H9 (cell line): ENCODE measurements around the gene SLX4IP. TPM values are rescaled to one million over a fixed set of nuclear protein-coding genes. Genes with fewer than 3 reads are reported as not detected.

Source experiments
- DNase-seq: peaks from one replicate; pipeline ENCODE4 v3.0.0-alpha.2; 2017
- H2AFZ ChIP-seq: one replicate; pipeline ENCODE4 v1.6.1; 2013; ENCODE audit warnings: mild to moderate bottlenecking, low read length, control low read depth, moderate library complexity
- H2AK5ac ChIP-seq: 2 replicates; pipeline ENCODE4 v1.6.1; 2013; ENCODE audit warnings: low read length, control low read depth, mixed read lengths; ENCODE audit not compliant: insufficient read length
- H2BK120ac ChIP-seq: one replicate; pipeline ENCODE4 v1.6.1; 2013; ENCODE audit warnings: low read depth, mild to moderate bottlenecking, low read length, control low read depth, inconsistent platforms; ENCODE audit not compliant: poor library complexity, severe bottlenecking
- H2BK12ac ChIP-seq: 2 replicates; pipeline ENCODE4 v1.6.1; 2013; ENCODE audit warnings: low read length, control low read depth, mixed read lengths, low read depth; ENCODE audit not compliant: insufficient read length
- H2BK15ac ChIP-seq: 2 replicates; pipeline ENCODE4 v1.6.1; 2013; ENCODE audit warnings: low read depth, low read length, control low read depth
- H2BK20ac ChIP-seq: one replicate; pipeline ENCODE4 v1.6.1; 2013; ENCODE audit warnings: low read depth, mild to moderate bottlenecking, low read length, control low read depth, inconsistent platforms; ENCODE audit not compliant: poor library complexity, severe bottlenecking
- H2BK5ac ChIP-seq: 2 replicates; pipeline ENCODE4 v1.6.1; 2013; ENCODE audit warnings: low read length, control low read depth, mixed read lengths; ENCODE audit not compliant: insufficient read length
- H3K14ac ChIP-seq: 2 replicates; pipeline ENCODE4 v1.6.1; 2013; ENCODE audit warnings: low read length, control low read depth; ENCODE audit not compliant: insufficient read depth
- H3K18ac ChIP-seq: 2 replicates; pipeline ENCODE4 v1.6.1; 2013; ENCODE audit warnings: low read depth, mild to moderate bottlenecking, mixed read lengths, low read length, control low read depth; ENCODE audit not compliant: insufficient read length
- H3K23ac ChIP-seq: 2 replicates; pipeline ENCODE4 v1.6.1; 2013; ENCODE audit warnings: low read length, control low read depth, mixed read lengths, low read depth; ENCODE audit not compliant: insufficient read length
- H3K23me2 ChIP-seq: 2 replicates; pipeline ENCODE4 v1.6.1; 2013; ENCODE audit warnings: low read depth, mild to moderate bottlenecking, mixed read lengths, low read length, control low read depth; ENCODE audit not compliant: insufficient read length, poor library complexity, severe bottlenecking
- H3K27ac ChIP-seq: 2 replicates; pipeline ENCODE4 v1.5.1; 2013; ENCODE audit warnings: low read length, control low read depth, mixed read lengths, low read depth; ENCODE audit not compliant: insufficient read length
- H3K27me3 ChIP-seq: 2 replicates; pipeline ENCODE4 v1.6.1; 2013; ENCODE audit warnings: low read length, control low read depth, inconsistent platforms; ENCODE audit not compliant: insufficient read depth
- H3K4ac ChIP-seq: 2 replicates; pipeline ENCODE4 v1.6.1; 2013; ENCODE audit warnings: low read depth, mild to moderate bottlenecking, control low read depth, inconsistent platforms, low read length, moderate library complexity
- H3K4me1 ChIP-seq: 2 replicates; pipeline ENCODE4 v1.6.1; 2013; ENCODE audit warnings: low read length, control low read depth, inconsistent platforms; ENCODE audit not compliant: insufficient read depth
- H3K4me2 ChIP-seq: 2 replicates; pipeline ENCODE4 v1.6.1; 2013; ENCODE audit warnings: low read length, control low read depth, mixed read lengths; ENCODE audit not compliant: insufficient read length, insufficient read depth
- H3K56ac ChIP-seq: 2 replicates; pipeline ENCODE4 v1.6.1; 2013; ENCODE audit warnings: low read depth, mild to moderate bottlenecking, mixed read lengths, low read length, control low read depth; ENCODE audit not compliant: insufficient read length
- H3K79me1 ChIP-seq: 2 replicates; pipeline ENCODE4 v1.6.1; 2013; ENCODE audit warnings: low read depth, mild to moderate bottlenecking, moderate library complexity, low read length, control low read depth, inconsistent platforms; ENCODE audit not compliant: insufficient read depth, poor library complexity, severe bottlenecking
- H3K79me2 ChIP-seq: 2 replicates; pipeline ENCODE4 v1.6.1; 2013; ENCODE audit warnings: low read length, control low read depth, inconsistent platforms; ENCODE audit not compliant: insufficient read depth
- H3K9ac ChIP-seq: 2 replicates; pipeline ENCODE4 v1.6.1; 2013; ENCODE audit warnings: low read length, control low read depth, mixed read lengths; ENCODE audit not compliant: insufficient read length; ENCODE audit errors: extremely low read depth
- H3K9me3 ChIP-seq: one replicate; pipeline ENCODE4 v1.6.1; 2013; ENCODE audit warnings: low read depth, low read length, inconsistent platforms; ENCODE audit not compliant: control insufficient read depth
- H3T11ph ChIP-seq: one replicate; pipeline ENCODE4 v1.6.1; 2013; ENCODE audit warnings: mild to moderate bottlenecking, low read length, control low read depth, inconsistent platforms
- H4K20me1 ChIP-seq: one replicate; pipeline ENCODE4 v1.6.1; 2013; ENCODE audit not compliant: control insufficient read depth, insufficient read length, insufficient read depth
- H4K5ac ChIP-seq: 2 replicates; pipeline ENCODE4 v1.6.1; 2013; ENCODE audit warnings: low read depth, mild to moderate bottlenecking, mixed read lengths, low read length, control low read depth; ENCODE audit not compliant: insufficient read length
- H4K8ac ChIP-seq: replicated peaks from 2 replicates; pipeline ENCODE4 v1.6.1; 2013; ENCODE audit warnings: low read length, control low read depth, mixed read lengths, low read depth; ENCODE audit not compliant: insufficient read length
- H4K91ac ChIP-seq: 2 replicates; pipeline ENCODE4 v1.6.1; 2013; ENCODE audit warnings: low read depth, mild to moderate bottlenecking, moderate library complexity, mixed read lengths, low read length, control low read depth; ENCODE audit not compliant: insufficient read length
- H3K27ac Mint-ChIP-seq, 3 experiments: 2 replicates in 2 of 3; 3 replicates in 1 of 3; pipeline ENCODE4 v1.8.0; 2020 to 2021; ENCODE audit warnings: mixed read lengths in 3 of 3, mild to moderate bottlenecking in 1 of 3, moderate library complexity in 1 of 3
- H3K27me3 Mint-ChIP-seq: 2 replicates; pipeline ENCODE4 v1.8.0; 2021; ENCODE audit warnings: low read depth, mild to moderate bottlenecking, moderate library complexity, mixed read lengths
- H3K36me3 Mint-ChIP-seq, 3 experiments: 2 replicates in 2 of 3; 3 replicates in 1 of 3; pipeline ENCODE4 v1.8.0; 2020 to 2021; ENCODE audit warnings: low read depth in 3 of 3, mixed read lengths in 3 of 3; ENCODE audit not compliant: insufficient read depth in 1 of 3
- H3K4me1 Mint-ChIP-seq, 2 experiments: 2 replicates each; pipeline ENCODE4 v1.8.0; 2020; ENCODE audit warnings: mixed read lengths in 2 of 2
- H3K4me3 Mint-ChIP-seq, 2 experiments: 2 replicates in 1 of 2; 3 replicates in 1 of 2; pipeline ENCODE4 v1.8.0; 2020 to 2021; ENCODE audit warnings: mild to moderate bottlenecking in 2 of 2, mixed read lengths in 2 of 2, moderate library complexity in 1 of 2
- H3K9me3 Mint-ChIP-seq, 2 experiments: 2 replicates in 1 of 2; 3 replicates in 1 of 2; pipeline ENCODE4 v1.8.0; 2020; ENCODE audit warnings: mild to moderate bottlenecking in 2 of 2, mixed read lengths in 2 of 2, moderate library complexity in 1 of 2
- CTCF ChIP-seq: fragments of 200-600 bp; sonication (generic); conservative IDR thresholded peaks from 3 replicates; pipeline ENCODE4 v1.8.0; 2021; ENCODE audit warnings: antibody characterized with exemption, mild to moderate bottlenecking
- WGBS: extraction: QIAGEN DNeasy Blood & Tissue Kit; methylation state at CpG from one replicate; pipeline ENCODE4 v1.1.7; 2013; ENCODE audit warnings: missing lambda C conversion rate, low lambda C conversion rate, mixed read lengths; ENCODE audit not compliant: insufficient read length; ENCODE audit errors: extremely low coverage; 5-methylcytosine and 5-hydroxymethylcytosine counted together
- total RNA-seq: library from RNA; stranded (reverse); gene quantifications from 2 replicates; pipeline ENCODE4 v1.2.1, GENCODE V29; 2021

SLX4IP gene
- total RNA-seq, 1 experiment from 2014 or later = 7.9 TPM

- no CpG with 5 or more reads among the region's 2 CpGs for WGBS
- Histone ChIP-seq H3K79me1 (no peaks in the 10 kb centered on the region), H3K14ac (no peak overlapping the region), H2AFZ (no peak overlapping the region), H2BK5ac (no peak overlapping the region), H3K4ac (no peak overlapping the region), H4K20me1 (no peaks in the 10 kb centered on the region), H3K79me2 (peaks cover 4% of the 10 kb centered on the region; the same call in 1 of the 2 replicates), H3K4me1 (peaks cover 3% of the 10 kb centered on the region), H3K4me2 (no peak overlapping the region), H3K23ac (no peak overlapping the region), H4K91ac (no peak overlapping the region), H2BK15ac (no peak overlapping the region), H2AK5ac (no peak overlapping the region), H3K27me3 (no peaks in the 10 kb centered on the region), H3T11ph (no peak overlapping the region), H4K5ac (no peak overlapping the region), H3K18ac (no peak overlapping the region), H2BK12ac (no peak overlapping the region), H3K9ac (no peak overlapping the region), H3K56ac (no peak overlapping the region), H3K9me3 (no peaks in the 10 kb centered on the region), H2BK120ac (no peak overlapping the region), H4K8ac (no peak overlapping the region), H3K23me2 (no peaks in the 10 kb centered on the region), H2BK20ac (no peak overlapping the region), H3K27ac (no peak overlapping the region)
- Mint-ChIP-seq H3K4me3 (no peak overlapping the region), H3K27ac (peak overlapping the region in 1 of 3 experiments; percentile 54; a peak in 2 of 7 replicates), H3K27me3 (no peaks in the 10 kb centered on the region), H3K4me1 (peaks cover 20 to 21% of the 10 kb centered on the region in 2 experiments), H3K36me3 (no peaks in the 10 kb centered on the region; a peak in 2 of 7 replicates), H3K9me3 (no peaks in the 10 kb centered on the region)
- no peak for DNase-seq
- TF ChIP-seq CTCF = no peak
These were observed 14.2 kb downstream of the SLX4IP start for GRCh38 chr20:10449270-10449669.
